Endothelial cell of umbilical vein (primary cell): Measurements from ENCODE around the gene SLC13A5. TPM values are rescaled to one million over a fixed set of nuclear protein-coding genes. Genes with fewer than 3 reads are reported as not detected.

Source experiments
- BruUV-seq: library from RNA; stranded (reverse); fragments of 400-500 nt; replicated peaks from 2 replicates; lab custom pipeline; 2021; lab: Mats Ljungman, UMichigan
- CTCF ChIA-PET: fragments of 300-600, 350-600 bp; sonication (Branson Sonifier 250); formaldehyde crosslinking; loops from one replicate; lab custom pipeline; 2021; ENCODE audit warnings: antibody characterized with exemption, inconsistent platforms; lab: Charles Lee
- POLR2A ChIA-PET: fragments of 300-600, 350-600 bp; sonication (Branson Sonifier 250); formaldehyde crosslinking; loops from one replicate; lab custom pipeline; 2021; ENCODE audit warnings: antibody characterized with exemption, inconsistent platforms; lab: Charles Lee
- DNase-seq: peaks from one replicate; pipeline ENCODE4 v3.0.0-alpha.2; 2011; ENCODE audit warnings: low read depth, low spot score
- FAIRE-seq: peaks from 2 replicates; lab custom pipeline; 2011; peaks lifted over from hg19 to GRCh38; lab: Jason Lieb, UNC
- H2AFZ ChIP-seq: 2 replicates; pipeline ENCODE4 v1.6.0; 2012; ENCODE audit warnings: low read depth, low read length, control low read depth, inconsistent platforms
- H3K27ac ChIP-seq: 2 replicates; pipeline ENCODE4 v1.5.1; 2011; ENCODE audit warnings: low read depth, mild to moderate bottlenecking, control low read depth, low read length, moderate library complexity; ENCODE audit not compliant: insufficient read depth
- H3K27me3 ChIP-seq, 2 experiments: 2 replicates each; pipeline versions ENCODE4 v1.6.0 to v1.6.1; 2011; ENCODE audit warnings: low read length in 2 of 2, mixed read lengths in 1 of 2; ENCODE audit not compliant: control insufficient read depth in 2 of 2, insufficient read depth in 2 of 2
- H3K36me3 ChIP-seq, 2 experiments: 2 replicates in 1 of 2; 3 replicates in 1 of 2; pipeline ENCODE4 v1.5.1; 2011; ENCODE audit warnings: low read length in 2 of 2, mild to moderate bottlenecking in 1 of 2, moderate library complexity in 1 of 2; ENCODE audit not compliant: control insufficient read depth in 2 of 2, insufficient read depth in 2 of 2; ENCODE audit errors: extremely low read depth in 1 of 2
- H3K4me1 ChIP-seq: 3 replicates; pipeline ENCODE4 v1.5.1; 2011; ENCODE audit warnings: mild to moderate bottlenecking, low read length; ENCODE audit not compliant: control insufficient read depth, insufficient read depth; ENCODE audit errors: extremely low read depth
- H3K4me2 ChIP-seq: 2 replicates; pipeline ENCODE4 v1.6.1; 2011; ENCODE audit warnings: low read length, control low read depth, mixed read lengths; ENCODE audit not compliant: insufficient read depth
- H3K4me3 ChIP-seq, 3 experiments: fragments of 200-600 bp in 1 of 3; sonication (generic), shearing (Covaris generic) in 1 of 3; replicated peaks in 1 of 3; 2 replicates each; pipeline ENCODE4 v1.5.1; 2011 to 2016; ENCODE audit warnings: control low read depth in 3 of 3, low read length in 3 of 3, mild to moderate bottlenecking in 2 of 3, inconsistent platforms in 1 of 3, low read depth in 1 of 3, moderate library complexity in 1 of 3; ENCODE audit not compliant: insufficient read depth in 1 of 3
- H3K79me2 ChIP-seq: 2 replicates; pipeline ENCODE4 v1.6.0; 2012; ENCODE audit warnings: low read length, inconsistent platforms; ENCODE audit not compliant: control insufficient read depth, insufficient read depth
- H3K9ac ChIP-seq: replicated peaks from 2 replicates; pipeline ENCODE3; 2011; ENCODE audit warnings: low read length, control low read depth; ENCODE audit not compliant: insufficient read depth; ENCODE audit errors: extremely low read depth
- H3K9me1 ChIP-seq: replicated peaks from 3 replicates; pipeline ENCODE4 v1.6.0; 2011; ENCODE audit warnings: mild to moderate bottlenecking, low read length; ENCODE audit not compliant: control insufficient read depth, insufficient read depth; ENCODE audit errors: extremely low read depth
- H3K9me3 ChIP-seq: replicated peaks from 2 replicates; pipeline ENCODE4 v1.5.1; 2012; ENCODE audit warnings: low read length, inconsistent platforms; ENCODE audit not compliant: control insufficient read depth, insufficient read depth
- H4K20me1 ChIP-seq: replicated peaks from 2 replicates; pipeline ENCODE3; 2011; ENCODE audit warnings: mild to moderate bottlenecking, low read length; ENCODE audit not compliant: control insufficient read depth, insufficient read depth; ENCODE audit errors: extremely low read depth
- EZH2 ChIP-seq: IDR thresholded peaks from 2 replicates; pipeline ENCODE4 v1.6.1; 2012; ENCODE audit warnings: borderline replicate concordance, low read depth, mild to moderate bottlenecking, moderate library complexity, low read length, inconsistent platforms; ENCODE audit not compliant: severe bottlenecking
- FOS ChIP-seq: IDR thresholded peaks from 2 replicates; pipeline ENCODE4 v1.6.1; 2011; ENCODE audit warnings: mild to moderate bottlenecking, low read length, moderate library complexity, borderline replicate concordance; ENCODE audit not compliant: insufficient read depth
- GATA2 ChIP-seq: IDR thresholded peaks from 2 replicates; pipeline ENCODE4 v1.7.0; 2011; ENCODE audit warnings: low read depth, mild to moderate bottlenecking, moderate library complexity, mixed read lengths, low read length; ENCODE audit not compliant: insufficient read length, insufficient read depth
- JUN ChIP-seq: IDR thresholded peaks from 2 replicates; pipeline ENCODE4 v1.6.1; 2011; ENCODE audit warnings: borderline replicate concordance, low read depth; ENCODE audit not compliant: insufficient read length, insufficient read depth
- MYC ChIP-seq: IDR thresholded peaks from one replicate; pipeline ENCODE4 v1.6.1; 2011; ENCODE audit warnings: mild to moderate bottlenecking, low read depth, low read length
- POLR2A ChIP-seq: IDR thresholded peaks from 2 replicates; pipeline ENCODE4 v1.6.1; 2012; ENCODE audit warnings: low read depth, mild to moderate bottlenecking, control low read depth, low read length
- POLR2AphosphoS5 ChIP-seq: IDR thresholded peaks from 2 replicates; pipeline ENCODE4 v1.6.1; 2012; ENCODE audit warnings: low read depth, mild to moderate bottlenecking, control low read depth, low read length, moderate library complexity; ENCODE audit not compliant: insufficient read depth
- dilution Hi-C: fragments of 300-500 bp; cut with MboI; formaldehyde crosslinking; loops from one replicate; pipeline ENCODE4 v1.15.0; 2019; ENCODE audit warnings: low sequenced_read_pairs; ENCODE audit not compliant: extremely low pct_ligation_motif_present
- intact Hi-C: fragments of 100-400 bp; cut with micrococcal nuclease; formaldehyde crosslinking; loops from one replicate; pipeline ENCODE4 v1.10.0; 2022
- polyA plus RNA-seq, 4 experiments: library from polyadenylated mRNA; depleted of rRNA in 3 of 4; stranded (reverse) in 3 of 4; unstranded in 1 of 4; fragments of >200 nt; gene quantifications; 2 replicates each; pipeline versions ENCODE4 v1.2.1 to v1.2.3, GENCODE V29; 2011 to 2012; ENCODE audit warnings: missing spikeins in 1 of 4
- total RNA-seq: library from RNA; stranded (reverse); gene quantifications from 2 replicates; pipeline ENCODE4 v1.2.3, GENCODE V29; 2021
- TF ChIP-seq, protein P1 (sequence below), 2 donors: IDR thresholded peaks; 1 replicate in 1 of 2; 2 replicates in 1 of 2; pipeline ENCODE4 v1.5.1; 2011; ENCODE audit warnings: low read length in 2 of 2, mild to moderate bottlenecking in 2 of 2, moderate library complexity in 2 of 2, control low read depth in 1 of 2, inconsistent platforms in 1 of 2, low read depth in 1 of 2; ENCODE audit not compliant: insufficient read depth in 1 of 2; ENCODE audit errors: extremely low read depth in 1 of 2
- TF ChIP-seq, protein P2 (sequence below): IDR thresholded peaks from 2 replicates; pipeline ENCODE4 v1.6.1; 2011; ENCODE audit not compliant: insufficient read depth, insufficient read length

The SLC13A5 gene
- total and polyA plus RNA-seq, 2 donors (not counting 3 experiments of a cell fraction or from before 2014, with no cell fraction given) = 0.03 TPM; not detected in 1

- H3K9me1 ChIP-seq = no peaks in the 10 kb centered on the region
- CTCF ChIA-PET = interaction anchor here (0.9 to 1.6 kb wide), 3 partner anchors 21 to 87 kb away, joined by 3 to 7 read pairs (median 3); no protein-coding TSS in a partner anchor
- POLR2A ChIA-PET = no interaction called here
- no peaks in the 10 kb centered on the region for H3K79me2 ChIP-seq
- peak overlapping the region; percentile 93 for H3K4me2 ChIP-seq
- FAIRE-seq (no peak), DNase-seq (no peak)
- no peak for TF ChIP-seq GATA2
- TF ChIP-seq, protein P1, sequence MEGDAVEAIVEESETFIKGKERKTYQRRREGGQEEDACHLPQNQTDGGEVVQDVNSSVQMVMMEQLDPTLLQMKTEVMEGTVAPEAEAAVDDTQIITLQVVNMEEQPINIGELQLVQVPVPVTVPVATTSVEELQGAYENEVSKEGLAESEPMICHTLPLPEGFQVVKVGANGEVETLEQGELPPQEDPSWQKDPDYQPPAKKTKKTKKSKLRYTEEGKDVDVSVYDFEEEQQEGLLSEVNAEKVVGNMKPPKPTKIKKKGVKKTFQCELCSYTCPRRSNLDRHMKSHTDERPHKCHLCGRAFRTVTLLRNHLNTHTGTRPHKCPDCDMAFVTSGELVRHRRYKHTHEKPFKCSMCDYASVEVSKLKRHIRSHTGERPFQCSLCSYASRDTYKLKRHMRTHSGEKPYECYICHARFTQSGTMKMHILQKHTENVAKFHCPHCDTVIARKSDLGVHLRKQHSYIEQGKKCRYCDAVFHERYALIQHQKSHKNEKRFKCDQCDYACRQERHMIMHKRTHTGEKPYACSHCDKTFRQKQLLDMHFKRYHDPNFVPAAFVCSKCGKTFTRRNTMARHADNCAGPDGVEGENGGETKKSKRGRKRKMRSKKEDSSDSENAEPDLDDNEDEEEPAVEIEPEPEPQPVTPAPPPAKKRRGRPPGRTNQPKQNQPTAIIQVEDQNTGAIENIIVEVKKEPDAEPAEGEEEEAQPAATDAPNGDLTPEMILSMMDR (IDR thresholded peaks at IDR 0.05; ENCODE audit: extremely low read depth in 1 of 2, insufficient read depth in 1 of 2, low read depth in 1 of 2, low read length in 2 of 2) = no peak
- TF ChIP-seq MYC = no peak
- no peak for TF ChIP-seq EZH2
- TF ChIP-seq JUN = no peak
- no peak for TF ChIP-seq POLR2AphosphoS5
- no peak for TF ChIP-seq FOS
- TF ChIP-seq POLR2A = no peak
- TF ChIP-seq, protein P2, sequence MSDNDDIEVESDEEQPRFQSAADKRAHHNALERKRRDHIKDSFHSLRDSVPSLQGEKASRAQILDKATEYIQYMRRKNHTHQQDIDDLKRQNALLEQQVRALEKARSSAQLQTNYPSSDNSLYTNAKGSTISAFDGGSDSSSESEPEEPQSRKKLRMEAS = no peak
- peak overlapping the region in 2 of 3 experiments; percentile 32 to 64 for H3K4me3 ChIP-seq
- BruUV-seq = no TSS peak
- peaks cover 34% of the 10 kb centered on the region for H3K4me1 ChIP-seq
- H3K27me3 ChIP-seq = no peaks in the 10 kb centered on the region
- H2AFZ ChIP-seq = peak overlapping the region; percentile 99
- intact Hi-C loops (no loop called here), dilution Hi-C loops (no loop called here)
- no peaks in the 10 kb centered on the region for H3K9me3 ChIP-seq
- no peaks in the 10 kb centered on the region for H3K36me3 ChIP-seq
- H3K9ac ChIP-seq = peak overlapping the region; percentile 48
- H4K20me1 ChIP-seq = no peaks in the 10 kb centered on the region
- H3K27ac ChIP-seq = no peak overlapping the region
Observed at GRCh38 chr17:6756425-6757031, 43.4 kb upstream of the SLC13A5 start.
